Measurements from ENCODE around the gene UPB1. TPM values are rescaled to one million over a fixed set of nuclear protein-coding genes. Genes with fewer than 3 reads are reported as not detected.

UPB1 gene
- total RNA-seq: 1 to 10 TPM in 1 of 2 donors, not detected in 1; 1.5 TPM

DNA sequence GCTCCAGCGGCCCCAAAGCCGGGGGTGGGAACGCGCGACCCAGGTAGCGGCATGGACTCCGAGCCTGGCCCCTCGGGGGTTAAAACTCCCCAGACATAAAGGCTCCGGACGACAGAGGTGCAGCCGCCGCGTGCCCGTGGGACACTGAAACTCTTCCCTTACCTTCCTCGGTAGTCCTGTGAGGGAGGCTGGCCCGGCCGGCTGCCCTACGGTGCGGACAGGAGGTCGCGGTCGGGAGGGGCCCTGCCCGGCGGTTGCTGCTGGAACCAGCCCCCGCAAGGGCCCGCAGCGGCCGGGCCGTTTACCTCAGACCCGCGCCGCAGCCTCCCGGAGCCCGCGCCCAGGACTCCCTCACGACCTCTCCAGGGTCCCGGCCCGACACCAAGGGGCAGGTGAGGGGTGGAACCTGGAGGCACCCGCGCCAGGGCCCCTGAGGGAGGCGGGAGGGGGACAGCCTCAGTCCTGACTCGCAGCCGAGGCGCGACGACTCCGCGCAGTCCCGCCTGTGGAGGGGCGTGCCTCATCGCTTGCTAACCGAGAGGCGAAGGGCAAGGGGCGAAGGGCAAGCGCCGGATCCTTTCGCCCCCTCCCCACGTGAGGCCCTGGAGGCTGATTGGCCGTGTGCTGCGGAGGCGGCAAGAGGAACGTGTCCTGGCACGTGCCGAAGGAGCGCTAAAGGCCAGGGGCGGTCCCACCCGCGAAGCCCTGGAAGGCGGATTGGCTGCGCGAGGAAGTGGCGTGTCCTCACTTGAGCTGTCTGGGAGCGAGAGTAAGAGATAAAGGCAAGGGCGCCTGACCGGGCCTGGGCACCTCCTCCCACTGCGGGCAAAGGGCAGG is at the start of gene UPB1:
TSS of gene UPB1 (plus strand) at position 805 of the 837 bp plus-strand sequence. CDS start 72 bp downstream, outside the sequence.
- Mint-ChIP-seq H3K9me3 (no peaks in the 10 kb centered on the region), H3K27ac (no peak within 1 kb of the TSS), H3K36me3 (ENCODE audit: low read depth) (no peaks in the 10 kb centered on the region), H3K27me3 (peaks cover 5% of the 10 kb centered on the region), H3K4me3 (no peak within 1 kb of the TSS), H3K4me1 (no peaks in the 10 kb centered on the region)
- no peak for ATAC-seq (replicated peaks)

- H3K9me3 Mint-ChIP-seq: no peaks in the 10 kb centered on the region
- peak overlapping the region; percentile 69 for H3K27ac Mint-ChIP-seq
- H3K36me3 Mint-ChIP-seq (ENCODE audit: low read depth): peaks cover 32% of the 10 kb centered on the region
- H3K4me1 Mint-ChIP-seq: peaks cover 21% of the 10 kb centered on the region
- ATAC-seq (replicated peaks): peak; percentile 79
- H3K4me3 Mint-ChIP-seq: no peak overlapping the region
- H3K27me3 Mint-ChIP-seq: no peaks in the 10 kb centered on the region
These were observed 49.5 kb upstream of the UPB1 start for GRCh38 chr22:24445481-24446259.

DNA sequence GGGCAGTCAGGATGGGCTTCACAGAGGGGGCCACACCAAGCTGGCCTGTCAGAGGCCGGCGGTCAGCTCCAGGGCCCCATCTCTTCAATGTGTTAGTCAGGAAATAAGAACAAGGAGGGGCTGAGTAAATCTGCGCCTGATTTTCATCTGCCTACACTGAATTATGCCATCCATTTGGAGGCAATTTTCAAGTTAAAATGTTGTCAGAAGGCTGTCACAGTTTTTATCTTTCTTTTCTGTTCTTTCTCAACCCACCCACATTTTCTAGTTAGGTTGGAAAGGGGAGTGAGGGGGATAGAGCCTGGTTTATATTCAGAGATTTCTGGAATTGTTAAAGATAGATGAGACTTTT is 48.9 kb upstream of the UPB1 start:
- ATAC-seq (replicated peaks): no peak
- H3K9me3 Mint-ChIP-seq: no peaks in the 10 kb centered on the region
- peaks cover 15% of the 10 kb centered on the region for H3K4me1 Mint-ChIP-seq
- peak overlapping the region; percentile 69 for H3K27ac Mint-ChIP-seq
- peaks cover 26% of the 10 kb centered on the region for H3K36me3 Mint-ChIP-seq (ENCODE audit: low read depth)
- no peaks in the 10 kb centered on the region for H3K27me3 Mint-ChIP-seq
- no peak overlapping the region for H3K4me3 Mint-ChIP-seq

GRCh38 chr22:24450610-24451009 is 44.5 kb upstream of the UPB1 start:
- H3K27ac Mint-ChIP-seq: no peak overlapping the region
- H3K4me1 Mint-ChIP-seq: peaks cover 7% of the 10 kb centered on the region
- ATAC-seq (replicated peaks): no peak
- H3K9me3 Mint-ChIP-seq: no peaks in the 10 kb centered on the region
- H3K4me3 Mint-ChIP-seq: no peak overlapping the region
- no peaks in the 10 kb centered on the region for H3K27me3 Mint-ChIP-seq
- H3K36me3 Mint-ChIP-seq (ENCODE audit: low read depth): no peaks in the 10 kb centered on the region

- H3K27ac Mint-ChIP-seq: no peak overlapping the region
- no peak overlapping the region for H3K4me3 Mint-ChIP-seq
- H3K4me1 Mint-ChIP-seq: peaks cover 7% of the 10 kb centered on the region
- H3K9me3 Mint-ChIP-seq: no peaks in the 10 kb centered on the region
- H3K36me3 Mint-ChIP-seq (ENCODE audit: low read depth): no peaks in the 10 kb centered on the region
- ATAC-seq (replicated peaks): no peak
- no peaks in the 10 kb centered on the region for H3K27me3 Mint-ChIP-seq
These were observed 44.0 kb upstream of the UPB1 start for GRCh38 chr22:24451162-24451561.

DNA sequence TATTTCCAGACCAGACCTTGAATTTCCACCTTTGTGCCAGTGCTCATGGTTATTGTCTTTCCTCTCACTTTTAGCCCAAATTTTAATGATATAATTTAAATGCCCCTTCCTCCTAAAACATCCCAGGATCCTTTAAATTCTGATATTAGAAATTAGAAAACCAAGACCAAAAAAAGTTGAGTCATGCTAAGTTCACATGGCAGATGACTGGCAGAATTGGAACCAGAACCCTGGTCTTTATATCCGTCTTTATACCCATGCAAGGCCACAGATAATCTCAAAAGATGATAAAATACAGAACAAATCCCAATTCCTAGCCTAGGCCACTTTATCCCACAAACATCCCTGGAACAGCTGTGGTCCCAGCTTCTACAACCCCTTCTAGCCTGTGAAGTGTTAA is 41.3 kb upstream of the UPB1 start:
- no peaks in the 10 kb centered on the region for H3K36me3 Mint-ChIP-seq (ENCODE audit: low read depth)
- H3K4me3 Mint-ChIP-seq: no peak overlapping the region
- ATAC-seq (replicated peaks): no peak
- peaks cover 7% of the 10 kb centered on the region for H3K4me1 Mint-ChIP-seq
- no peaks in the 10 kb centered on the region for H3K27me3 Mint-ChIP-seq
- H3K27ac Mint-ChIP-seq: no peak overlapping the region
- no peaks in the 10 kb centered on the region for H3K9me3 Mint-ChIP-seq

DNA sequence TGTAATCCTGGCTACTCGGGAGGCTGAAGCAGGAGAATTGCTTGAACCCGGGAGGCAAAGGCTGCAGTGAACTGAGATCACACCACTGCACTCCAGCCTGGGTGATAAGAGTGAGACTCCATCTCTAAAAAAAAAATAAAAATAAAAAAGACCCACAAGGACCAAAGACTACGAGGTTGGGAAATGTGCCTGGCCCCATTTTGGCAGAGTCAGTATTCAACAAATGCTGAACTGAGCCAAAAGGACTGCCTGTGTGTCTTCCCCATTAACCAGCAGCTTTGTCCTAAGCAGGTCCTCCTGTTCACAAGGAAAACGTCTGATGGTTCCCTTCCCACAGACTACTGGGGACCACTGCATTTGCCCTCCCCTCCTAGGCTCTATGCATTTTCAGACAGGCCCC is 40.1 kb upstream of the UPB1 start:
- H3K9me3 Mint-ChIP-seq: no peaks in the 10 kb centered on the region
- no peaks in the 10 kb centered on the region for H3K36me3 Mint-ChIP-seq (ENCODE audit: low read depth)
- H3K27ac Mint-ChIP-seq: no peak overlapping the region
- ATAC-seq (replicated peaks): no peak
- H3K4me3 Mint-ChIP-seq: no peak overlapping the region
- peaks cover 5% of the 10 kb centered on the region for H3K4me1 Mint-ChIP-seq
- H3K27me3 Mint-ChIP-seq: no peaks in the 10 kb centered on the region

DNA sequence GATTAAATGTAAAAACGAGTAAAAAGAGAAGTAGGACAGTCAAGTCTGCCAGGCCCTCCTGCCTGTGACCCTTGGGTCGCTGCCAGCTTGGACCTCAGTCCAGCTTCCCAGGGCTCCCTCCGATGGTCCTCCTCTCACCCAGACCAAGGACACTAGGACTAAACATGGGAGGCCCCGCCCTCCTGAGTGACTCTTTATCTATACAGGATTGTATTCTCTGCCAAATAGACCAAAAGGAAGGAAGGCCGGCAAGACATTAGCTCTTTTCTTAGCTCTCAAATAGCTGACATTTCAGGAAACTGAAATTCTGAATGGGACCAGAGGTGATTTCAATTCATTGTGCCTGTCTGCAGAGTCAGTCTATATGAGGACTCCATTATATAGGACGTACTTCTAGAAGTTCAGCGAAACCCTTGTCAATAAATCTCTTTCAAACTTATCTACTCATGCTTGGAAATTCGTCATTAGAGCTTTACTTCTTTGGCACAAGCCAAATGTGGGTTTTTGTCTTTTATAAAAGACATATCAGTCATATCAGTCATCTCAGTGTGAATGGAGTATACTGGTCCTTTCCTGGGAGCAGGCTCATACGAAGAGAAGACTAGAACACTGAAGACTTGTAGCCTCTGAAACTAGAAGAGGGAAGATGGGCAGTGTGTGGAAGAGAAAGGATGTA is 39.2 kb upstream of the UPB1 start:
- Mint-ChIP-seq H3K27me3 (no peaks in the 10 kb centered on the region), H3K36me3 (ENCODE audit: low read depth) (no peaks in the 10 kb centered on the region), H3K9me3 (no peaks in the 10 kb centered on the region), H3K27ac (peak overlapping the region; percentile 18), H3K4me1 (no peaks in the 10 kb centered on the region), H3K4me3 (no peak overlapping the region)
- ATAC-seq (replicated peaks): no peak

DNA sequence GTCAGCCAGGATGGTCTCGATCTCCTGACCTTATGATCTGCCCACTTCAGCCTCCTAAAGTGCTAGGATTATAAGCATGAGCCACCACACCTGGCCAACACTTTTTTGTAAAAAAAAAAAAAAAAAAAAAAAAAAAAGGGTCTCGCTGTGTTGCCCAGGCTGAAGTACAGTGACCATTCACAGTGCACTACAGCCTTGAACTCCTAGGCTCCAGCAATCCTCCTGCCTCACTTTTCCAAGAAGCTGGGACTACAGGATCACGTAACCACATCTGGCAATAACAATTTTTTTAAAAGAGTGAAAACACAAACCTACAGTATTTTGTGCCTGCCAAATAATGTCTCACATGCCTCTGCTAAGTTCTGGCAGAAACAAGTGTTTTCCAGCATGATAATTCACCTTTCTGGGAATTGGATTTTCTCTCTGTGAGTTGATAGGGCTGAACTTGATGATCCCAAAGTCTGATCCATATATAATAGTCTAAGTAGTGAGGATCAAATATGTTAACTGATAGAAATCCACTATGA is 37.2 kb upstream of the UPB1 start:
- no peak for ATAC-seq (replicated peaks)
- no peaks in the 10 kb centered on the region for H3K4me1 Mint-ChIP-seq
- H3K27ac Mint-ChIP-seq: no peak overlapping the region
- H3K4me3 Mint-ChIP-seq: no peak overlapping the region
- H3K27me3 Mint-ChIP-seq: no peaks in the 10 kb centered on the region
- no peaks in the 10 kb centered on the region for H3K9me3 Mint-ChIP-seq
- H3K36me3 Mint-ChIP-seq (ENCODE audit: low read depth): no peaks in the 10 kb centered on the region

GRCh38 chr22:24459911-24460310 is 35.2 kb upstream of the UPB1 start:
- Mint-ChIP-seq H3K27me3 (no peaks in the 10 kb centered on the region), H3K36me3 (ENCODE audit: low read depth) (no peaks in the 10 kb centered on the region), H3K9me3 (no peaks in the 10 kb centered on the region), H3K4me3 (no peak overlapping the region), H3K4me1 (no peaks in the 10 kb centered on the region), H3K27ac (peak overlapping the region; percentile 29)
- ATAC-seq (replicated peaks): no peak

- ATAC-seq (replicated peaks): peak; percentile 84
- Mint-ChIP-seq H3K4me1 (peaks cover 3% of the 10 kb centered on the region), H3K4me3 (peak overlapping the region; percentile 33), H3K36me3 (ENCODE audit: low read depth) (no peaks in the 10 kb centered on the region), H3K27me3 (no peaks in the 10 kb centered on the region), H3K9me3 (no peaks in the 10 kb centered on the region), H3K27ac (peak overlapping the region; percentile 28)
These were observed 34.6 kb upstream of the UPB1 start for GRCh38 chr22:24460418-24461089.

- Mint-ChIP-seq H3K27me3 (no peaks in the 10 kb centered on the region), H3K9me3 (no peaks in the 10 kb centered on the region), H3K36me3 (ENCODE audit: low read depth) (no peaks in the 10 kb centered on the region), H3K4me3 (no peak overlapping the region), H3K4me1 (peaks cover 5% of the 10 kb centered on the region), H3K27ac (peak overlapping the region; percentile 14)
- ATAC-seq (replicated peaks): no peak
These were observed 31.9 kb upstream of the UPB1 start for GRCh38 chr22:24463071-24463760.

DNA sequence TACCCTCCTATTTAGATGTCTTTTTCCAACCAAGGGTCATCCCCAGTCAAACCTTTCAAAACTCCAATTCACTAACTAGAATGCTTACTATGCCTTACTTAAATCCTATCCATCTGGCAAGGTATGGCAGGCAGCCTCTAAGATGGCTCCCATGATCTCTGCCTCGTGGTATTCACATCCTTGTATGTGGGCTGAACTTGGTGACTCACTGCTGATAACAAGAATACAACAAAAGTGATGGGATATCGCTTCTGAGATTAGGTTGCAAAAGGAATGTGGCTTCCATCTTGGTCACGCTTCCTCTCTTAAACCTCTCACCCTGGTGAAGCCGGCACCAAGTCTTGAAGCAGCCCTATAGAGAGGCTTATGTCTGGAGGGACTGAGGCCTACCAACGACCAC is 29.6 kb upstream of the UPB1 start:
- ATAC-seq (replicated peaks): peak; percentile 65
- Mint-ChIP-seq H3K9me3 (no peaks in the 10 kb centered on the region), H3K36me3 (ENCODE audit: low read depth) (no peaks in the 10 kb centered on the region), H3K4me3 (no peak overlapping the region), H3K27me3 (no peaks in the 10 kb centered on the region), H3K27ac (peak overlapping the region; percentile 75), H3K4me1 (peaks cover 5% of the 10 kb centered on the region)
